Measurements from ENCODE around the gene CACNA1A. TPM values are rescaled to one million over a fixed set of nuclear protein-coding genes. Genes with fewer than 3 reads are reported as not detected.
A peak's percentile ranks its signal among the peaks of the same experiment; 100 is the strongest.
"Not testable (repeated sequence)": the region's sequence is repeated elsewhere in the genome, so short reads cannot be mapped to it uniquely, and the experiment has no call there.

Gene CACNA1A
- total and polyA plus RNA-seq, 3 donors from 2014 or later = 9.7 to 22.5 (median 21.8) TPM

DNA sequence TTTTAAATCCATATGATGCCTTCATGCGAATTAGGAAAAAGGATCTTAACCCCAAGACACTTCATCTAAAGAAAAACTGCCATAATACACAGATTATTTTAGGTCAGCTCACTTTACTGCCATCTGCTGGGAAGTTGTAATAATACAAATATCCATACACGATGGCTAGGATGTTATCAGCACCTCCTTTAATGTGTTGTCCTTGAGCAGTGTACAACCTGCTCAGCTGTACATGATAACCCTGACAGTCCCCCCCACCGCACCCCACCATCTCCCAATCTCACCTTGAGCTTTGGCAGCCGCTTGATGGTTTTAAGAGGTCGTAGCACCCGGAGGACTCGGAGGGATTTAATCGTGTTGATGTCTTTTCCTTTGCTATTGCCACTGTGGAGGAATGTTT, 243.8 kb downstream of the CACNA1A start:
- H3K4me1 ChIP-seq = no peaks in the 10 kb centered on the region
- no peaks in the 10 kb centered on the region for H3K27me3 ChIP-seq
- WGBS, 2 donors = 39 to 41% methylated on average over 8 of the region's 8 CpGs
- no peak overlapping the region for H3K4me3 ChIP-seq
- intact Hi-C loops (cut with DNase I; ENCODE audit: low total_unique reads) = loop anchor here (5.0 kb wide), 1 partner anchor 295 kb away; the partner anchor contains the start of gene DAND5
- TF ChIP-seq, protein P1, sequence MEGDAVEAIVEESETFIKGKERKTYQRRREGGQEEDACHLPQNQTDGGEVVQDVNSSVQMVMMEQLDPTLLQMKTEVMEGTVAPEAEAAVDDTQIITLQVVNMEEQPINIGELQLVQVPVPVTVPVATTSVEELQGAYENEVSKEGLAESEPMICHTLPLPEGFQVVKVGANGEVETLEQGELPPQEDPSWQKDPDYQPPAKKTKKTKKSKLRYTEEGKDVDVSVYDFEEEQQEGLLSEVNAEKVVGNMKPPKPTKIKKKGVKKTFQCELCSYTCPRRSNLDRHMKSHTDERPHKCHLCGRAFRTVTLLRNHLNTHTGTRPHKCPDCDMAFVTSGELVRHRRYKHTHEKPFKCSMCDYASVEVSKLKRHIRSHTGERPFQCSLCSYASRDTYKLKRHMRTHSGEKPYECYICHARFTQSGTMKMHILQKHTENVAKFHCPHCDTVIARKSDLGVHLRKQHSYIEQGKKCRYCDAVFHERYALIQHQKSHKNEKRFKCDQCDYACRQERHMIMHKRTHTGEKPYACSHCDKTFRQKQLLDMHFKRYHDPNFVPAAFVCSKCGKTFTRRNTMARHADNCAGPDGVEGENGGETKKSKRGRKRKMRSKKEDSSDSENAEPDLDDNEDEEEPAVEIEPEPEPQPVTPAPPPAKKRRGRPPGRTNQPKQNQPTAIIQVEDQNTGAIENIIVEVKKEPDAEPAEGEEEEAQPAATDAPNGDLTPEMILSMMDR (IDR thresholded peaks at IDR 0.05) = peak; percentile 46 to 50 (median 47)
- TF ChIP-seq POLR2A (IDR thresholded peaks at IDR 0.05) = no peak
- H3K9me3 ChIP-seq = no peaks in the 10 kb centered on the region
- no peak for DNase-seq
- H3K36me3 ChIP-seq (ENCODE audit: low read depth, missing control alignments) = no peaks in the 10 kb centered on the region
- no peak overlapping the region for H3K27ac ChIP-seq

DNA sequence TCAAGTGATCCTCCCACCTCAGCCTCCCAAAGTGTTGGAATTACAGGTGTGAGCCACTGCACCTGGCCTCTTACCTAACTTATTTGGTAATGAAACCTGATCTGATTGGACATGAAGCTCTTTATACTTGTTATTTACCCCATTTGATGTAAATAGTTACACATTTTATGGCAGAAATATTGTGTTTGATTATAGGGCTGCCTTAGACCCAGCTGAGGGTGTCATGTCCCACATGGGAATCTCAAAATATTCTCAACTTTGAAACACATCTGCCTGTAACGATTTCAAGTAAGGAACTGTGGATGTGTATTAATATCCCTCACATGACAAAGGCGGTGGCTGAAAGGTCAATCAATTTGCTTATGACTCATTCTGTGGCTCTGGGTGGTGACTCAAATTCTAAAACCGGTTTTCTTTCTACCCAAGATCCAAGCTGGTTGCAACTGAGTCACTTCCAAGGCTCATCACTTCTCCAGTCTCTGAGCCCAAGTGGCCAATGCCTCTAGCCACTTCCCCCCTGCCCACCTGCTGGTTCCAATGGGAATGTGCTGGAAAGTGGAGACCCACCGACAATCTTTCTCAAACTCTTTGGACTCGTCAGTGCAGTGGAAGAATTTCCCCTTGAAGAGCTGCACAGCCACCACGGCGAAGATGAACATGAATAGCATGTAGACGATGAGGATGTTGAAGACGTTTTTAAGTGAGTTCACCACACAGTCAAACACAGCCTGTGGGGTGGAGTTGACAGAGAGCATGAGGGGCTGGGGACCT, 245.2 kb downstream of the CACNA1A start:
- Histone ChIP-seq H3K27me3 (no peaks in the 10 kb centered on the region), H3K4me1 (no peaks in the 10 kb centered on the region), H3K9me3 (no peaks in the 10 kb centered on the region), H3K27ac (no peak overlapping the region), H3K4me3 (no peak overlapping the region), H3K36me3 (ENCODE audit: low read depth, missing control alignments) (no peaks in the 10 kb centered on the region)
- 84 to 85% methylated on average over 9 of the region's 9 CpGs for WGBS, 2 donors
- no peak for DNase-seq
- intact Hi-C loops (cut with DNase I; ENCODE audit: low total_unique reads) = loop anchor here (5.0 kb wide), 1 partner anchor 294 kb away; the partner anchor contains the start of gene DAND5
- TF ChIP-seq, protein P1 (IDR thresholded peaks at IDR 0.05) = no peak
- TF ChIP-seq POLR2A (IDR thresholded peaks at IDR 0.05) = no peak

DNA sequence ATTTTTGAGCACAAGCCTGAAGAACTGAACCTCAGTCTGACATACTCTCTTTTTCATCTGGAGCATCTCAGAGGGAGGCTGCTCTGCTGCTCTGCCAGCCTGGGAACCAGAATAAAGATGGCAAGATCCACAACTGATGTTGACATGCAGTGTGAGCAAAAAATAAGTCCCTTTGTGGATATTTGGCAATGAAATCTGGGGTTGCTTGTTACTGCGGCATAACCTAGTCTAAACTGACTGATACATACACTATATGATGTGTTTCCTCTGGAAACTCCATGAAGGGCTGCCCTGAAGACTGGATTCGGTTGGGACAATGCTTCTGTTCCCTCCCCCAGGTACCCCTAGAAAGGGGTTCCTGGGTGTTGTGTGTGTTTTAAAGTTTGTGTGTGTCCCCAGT, 249.4 kb downstream of the CACNA1A start:
- Histone ChIP-seq H3K4me1 (no peaks in the 10 kb centered on the region), H3K4me3 (no peak overlapping the region), H3K27ac (no peak overlapping the region), H3K36me3 (ENCODE audit: low read depth, missing control alignments) (no peaks in the 10 kb centered on the region), H3K27me3 (no peaks in the 10 kb centered on the region), H3K9me3 (no peaks in the 10 kb centered on the region)
- no peak for DNase-seq
- 87 to 91% methylated on average over 2 of the region's 2 CpGs for WGBS, 2 donors
- TF ChIP-seq, protein P1 (IDR thresholded peaks at IDR 0.05) = no peak
- TF ChIP-seq POLR2A (IDR thresholded peaks at IDR 0.05) = no peak
- intact Hi-C loops (cut with DNase I; ENCODE audit: low total_unique reads) = no loop called here

DNA sequence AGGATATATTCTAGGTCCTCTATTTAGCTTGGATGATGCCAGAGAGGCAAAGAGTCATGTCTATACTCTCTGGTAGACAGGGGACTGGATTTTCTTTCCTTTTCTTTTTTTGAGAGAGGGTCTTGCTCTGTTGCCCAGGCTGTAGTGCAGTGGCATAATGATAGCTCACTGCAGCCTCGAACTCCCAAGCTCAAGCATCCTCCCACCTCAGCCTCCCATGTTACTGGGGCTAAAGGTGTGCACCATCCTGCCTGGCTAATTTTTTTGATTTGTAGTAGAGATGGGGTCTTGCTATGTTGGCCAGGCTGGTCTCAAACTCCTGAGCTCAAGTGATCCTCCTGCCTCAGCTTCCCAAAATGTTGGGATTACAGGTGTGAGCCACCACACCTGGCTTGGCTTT, 249.9 kb downstream of the CACNA1A start:
- H3K27me3 ChIP-seq; DNase-seq; H3K27ac ChIP-seq; H3K36me3 ChIP-seq (ENCODE audit: low read depth, missing control alignments); H3K4me3 ChIP-seq; H3K4me1 ChIP-seq; intact Hi-C loops (cut with DNase I; ENCODE audit: low total_unique reads); H3K9me3 ChIP-seq: not testable (repeated sequence)
- 92 to 100% methylated on average over 1 of the region's 1 CpG for WGBS, 2 donors

DNA sequence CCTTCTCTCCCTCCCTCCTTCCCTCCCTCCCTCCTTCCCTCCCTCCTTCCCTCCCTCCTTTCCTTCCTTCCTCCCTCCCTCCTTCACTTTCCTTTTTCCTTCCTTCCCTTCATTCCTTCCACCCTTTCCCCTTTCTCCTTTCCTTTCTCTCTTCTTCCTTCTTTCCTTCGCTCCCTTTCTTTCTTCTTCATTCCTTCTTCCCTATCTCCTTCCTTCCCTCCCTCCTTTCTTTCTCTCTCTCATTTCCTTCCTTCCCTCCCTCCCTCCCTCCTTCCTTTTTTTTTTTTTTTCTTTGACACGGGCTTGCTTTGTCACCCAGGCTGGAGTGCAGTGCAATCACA, 250.6 kb downstream of the CACNA1A start:
- no peaks in the 10 kb centered on the region for H3K9me3 ChIP-seq
- TF ChIP-seq POLR2A (IDR thresholded peaks at IDR 0.05) = no peak
- no peak overlapping the region for H3K4me3 ChIP-seq
- H3K27ac ChIP-seq = no peak overlapping the region
- 65 to 80% methylated on average over 2 of the region's 2 CpGs for WGBS, 2 donors
- H3K4me1 ChIP-seq = no peaks in the 10 kb centered on the region
- intact Hi-C loops (cut with DNase I; ENCODE audit: low total_unique reads) = no loop called here
- no peaks in the 10 kb centered on the region for H3K27me3 ChIP-seq
- H3K36me3 ChIP-seq (ENCODE audit: low read depth, missing control alignments) = no peaks in the 10 kb centered on the region
- no peak for DNase-seq
